Activated CD4-positive, alpha-beta T cell treated with anti-CD3 and anti-CD28 coated beads, Interleukin-10, Interleukin-2, amounts not matched to agents 100 ng/mL and 50 ng/mL, durations not matched to agents 16 hours and 8 hours (primary cell): Measurements from ENCODE around the gene SNN.

Experiments
- DNase-seq: peaks from one replicate; pipeline ENCODE4 v3.0.0-alpha.2; 2020

The SNN gene

GRCh38 chr16:11681976-11682654 is 13.9 kb downstream of the SNN start:
- no peak for DNase-seq

GRCh38 chr16:11682655-11683096 is 14.4 kb downstream of the SNN start:
- DNase-seq, result no peak

- no peak for DNase-seq
These were observed 14.9 kb downstream of the SNN start for GRCh38 chr16:11683145-11683544.

DNA sequence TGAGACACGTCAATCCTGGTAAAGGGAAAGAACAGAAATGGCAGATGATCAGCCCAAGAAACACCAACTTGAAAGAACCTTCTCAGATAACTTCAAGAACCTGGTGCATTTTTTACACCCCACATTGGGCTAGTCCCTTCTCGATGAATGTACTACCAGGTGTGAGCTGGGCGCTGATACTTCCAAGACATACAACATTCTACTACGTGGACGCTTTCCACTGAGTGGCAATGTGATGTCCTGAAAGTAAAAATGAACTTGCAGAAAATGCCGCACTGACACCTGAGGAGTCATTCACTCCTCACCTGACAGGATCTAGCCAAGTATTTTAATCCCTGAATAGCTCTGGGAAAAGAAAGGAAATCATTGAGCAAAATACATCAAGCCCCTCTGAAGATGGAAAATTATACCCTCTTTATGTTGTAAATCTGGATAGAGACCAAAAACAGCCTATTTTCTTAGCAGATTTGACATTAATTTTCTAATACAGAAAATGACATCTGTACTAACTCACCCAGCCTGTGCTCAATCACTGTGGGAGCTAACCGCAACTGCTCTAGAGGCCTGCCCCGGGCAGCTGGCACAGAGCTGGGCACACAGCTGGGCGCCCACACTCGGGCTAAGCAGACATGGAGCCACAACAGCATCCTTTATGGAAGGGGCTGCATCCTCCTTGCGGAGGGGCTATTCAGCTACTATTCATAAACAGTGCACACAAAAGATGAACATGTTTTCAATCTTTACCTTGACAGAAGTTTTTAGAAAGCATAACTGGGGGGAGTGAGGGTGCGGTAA is 16.2 kb downstream of the SNN start:
- no peak for DNase-seq

- DNase-seq, result no peak
These were observed 17.8 kb downstream of the SNN start for GRCh38 chr16:11685844-11686618.

- DNase-seq, result no peak
These were observed 18.6 kb downstream of the SNN start for GRCh38 chr16:11686713-11687380.

- DNase-seq, result no peak
These were observed 19.6 kb downstream of the SNN start for GRCh38 chr16:11687601-11688519.

DNA sequence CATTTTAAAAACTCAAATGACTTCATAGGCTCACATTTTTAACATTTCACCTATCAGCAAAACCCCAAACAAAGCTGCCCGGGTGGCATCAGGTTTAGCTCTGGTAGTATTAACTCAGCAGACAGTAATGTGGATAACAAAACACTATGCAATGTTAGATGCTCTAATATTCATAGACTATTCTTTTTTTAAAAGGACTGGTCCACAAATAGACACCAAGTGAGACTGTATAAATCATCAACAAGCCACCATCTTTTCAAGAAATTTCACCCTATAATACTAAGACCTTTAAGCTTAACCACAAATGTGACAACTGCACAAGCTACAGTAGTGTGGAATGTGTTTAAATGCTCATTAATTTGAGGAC is 20.2 kb downstream of the SNN start:
- DNase-seq, result no peak

GRCh38 chr16:11689031-11689840 is 21.0 kb downstream of the SNN start:
- DNase-seq, result no peak

- no peak for DNase-seq
These were observed 23.0 kb downstream of the SNN start for GRCh38 chr16:11691235-11691634.

DNA sequence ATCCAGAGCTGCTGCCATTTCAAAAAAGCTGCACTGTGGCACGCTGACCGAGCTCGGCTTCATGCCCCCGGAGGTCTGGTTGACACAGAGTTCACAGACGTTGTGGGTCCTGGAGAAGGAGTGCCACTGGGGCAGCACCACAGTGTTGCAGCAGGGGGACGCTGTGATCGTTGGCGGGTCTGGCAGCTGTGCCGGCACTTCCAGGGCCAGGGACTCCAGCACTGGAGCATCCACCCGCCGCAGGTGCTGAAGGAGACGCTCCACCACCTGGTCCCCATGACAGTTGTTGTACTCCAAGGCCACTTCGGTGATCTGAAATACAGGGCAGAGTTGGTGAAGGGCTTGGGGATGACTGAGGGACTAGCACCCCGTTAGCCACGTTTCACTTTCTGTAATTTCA is 23.5 kb downstream of the SNN start:
- no peak for DNase-seq

DNA sequence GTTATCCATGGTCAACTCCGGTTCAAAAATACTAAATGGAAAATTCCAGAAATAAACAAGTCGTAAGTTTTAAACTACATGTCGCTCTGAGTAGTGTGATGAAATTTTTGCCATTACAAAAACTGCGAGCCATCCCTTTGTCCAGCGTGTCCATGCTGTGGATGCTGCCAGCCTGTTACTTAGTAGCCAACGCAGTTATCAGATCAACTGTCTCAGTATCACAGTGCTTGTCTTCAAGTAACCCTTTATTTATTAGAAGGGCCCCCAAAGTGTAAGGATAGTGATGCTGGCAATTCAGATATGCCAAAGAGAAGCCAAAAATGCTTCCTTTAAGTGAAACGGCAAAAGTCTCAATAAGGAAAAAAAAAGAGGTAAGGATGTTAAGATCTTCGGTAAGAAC is 23.9 kb downstream of the SNN start:
- no peak for DNase-seq

- no peak for DNase-seq
These were observed 24.4 kb downstream of the SNN start for GRCh38 chr16:11692651-11693050.

GRCh38 chr16:11696266-11697012 is 28.2 kb downstream of the SNN start:
- peak; percentile 60 for DNase-seq

- no peak for DNase-seq
These were observed 29.1 kb downstream of the SNN start for GRCh38 chr16:11697319-11697718.

DNA sequence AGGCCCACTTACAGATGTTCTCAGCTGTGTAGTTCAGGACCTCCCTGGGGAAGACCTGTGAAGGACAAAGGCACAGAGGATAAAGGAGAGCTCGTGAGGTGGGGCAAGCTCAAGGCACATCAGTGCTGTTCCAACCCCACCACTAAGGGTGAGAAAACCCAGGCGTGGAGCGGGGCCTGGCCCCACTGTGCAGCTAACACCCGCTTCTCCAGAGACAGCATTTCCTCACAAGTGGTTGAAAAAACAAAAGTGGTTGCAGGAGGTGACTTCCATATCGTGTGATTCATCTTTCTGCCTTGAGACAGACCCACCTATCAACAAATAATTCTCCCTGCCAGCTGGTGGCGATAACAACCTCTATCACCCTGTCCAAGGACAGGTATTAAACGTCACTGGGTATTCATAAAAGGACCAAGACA is 30.0 kb downstream of the SNN start:
- DNase-seq, result peak; percentile 50

DNA sequence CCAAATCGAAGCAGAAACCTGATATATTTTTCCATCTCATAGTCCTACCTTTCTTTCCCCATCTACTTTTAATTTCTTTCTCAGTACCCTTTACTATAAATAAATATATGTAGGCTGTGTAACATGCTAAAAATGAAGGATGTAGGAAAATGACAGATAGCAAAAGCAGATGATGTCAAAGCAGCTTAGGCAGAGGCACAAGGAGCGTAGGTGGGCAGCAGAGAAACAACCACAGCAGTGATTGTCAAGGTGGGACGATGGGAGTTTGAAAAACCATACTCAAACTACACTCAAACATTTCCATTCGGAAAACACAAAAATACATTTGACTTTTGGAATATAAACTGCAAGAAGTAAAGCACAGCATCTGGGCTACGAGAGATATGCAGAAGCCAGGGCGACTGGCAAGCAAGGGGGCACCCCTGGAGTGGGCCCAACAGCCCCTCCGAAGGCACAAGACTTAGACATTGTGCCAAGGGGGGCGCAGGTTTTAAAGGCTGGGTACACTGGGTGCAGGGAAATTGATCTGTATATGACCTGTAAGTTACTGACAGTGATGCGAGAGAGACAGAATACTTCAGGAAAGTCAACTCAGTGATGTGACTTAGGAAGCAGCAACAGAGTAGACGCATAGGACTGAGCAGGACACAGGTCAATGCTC is 31.1 kb downstream of the SNN start:
- DNase-seq, result no peak

- DNase-seq, result no peak
These were observed 32.2 kb downstream of the SNN start for GRCh38 chr16:11700264-11701029.
